Activated CD8-positive, alpha-beta T cell treated with anti-CD3 and anti-CD28 coated beads for 36 hours (primary cell): ENCODE measurements around the gene PARVB. TPM values are rescaled to one million over a fixed set of nuclear protein-coding genes. Genes with fewer than 3 reads are reported as not detected.
A peak's percentile ranks its signal among the peaks of the same experiment; 100 is the strongest.

Experiments used
- ATAC-seq: fragments of 200-7000 bp; cut with Tn5 transposase; one replicate; pipeline ENCODE4 v1.10.0; 2021; ENCODE audit warnings: mild to moderate bottlenecking, moderate library complexity
- CTCF ChIA-PET: fragments of 350-600 bp; sonication (Branson Sonifier 250); formaldehyde crosslinking; loops from one replicate; lab custom pipeline; 2021; ENCODE audit warnings: antibody characterized with exemption; lab: Charles Lee
- POLR2A ChIA-PET: fragments of 350-600 bp; sonication (Branson Sonifier 250); formaldehyde crosslinking; loops from one replicate; lab custom pipeline; 2021; ENCODE audit warnings: antibody characterized with exemption; lab: Charles Lee
- DNase-seq: peaks from one replicate; pipeline ENCODE4 v3.0.0-alpha.2; 2020
- H3K27ac Mint-ChIP-seq: one replicate; pipeline ENCODE4 v1.8.0; 2021; ENCODE audit warnings: mild to moderate bottlenecking, mixed read lengths
- H3K27me3 Mint-ChIP-seq: one replicate; pipeline ENCODE4 v1.8.0; 2021; ENCODE audit warnings: mixed read lengths
- H3K36me3 Mint-ChIP-seq: one replicate; pipeline ENCODE4 v1.8.0; 2021; ENCODE audit warnings: low read depth, mixed read lengths
- H3K4me1 Mint-ChIP-seq: one replicate; pipeline ENCODE4 v1.8.0; 2021; ENCODE audit warnings: low read depth, mixed read lengths
- H3K4me3 Mint-ChIP-seq: one replicate; pipeline ENCODE4 v1.8.0; 2021; ENCODE audit warnings: mild to moderate bottlenecking, moderate library complexity, mixed read lengths
- H3K9me3 Mint-ChIP-seq: one replicate; pipeline ENCODE4 v1.8.0; 2021; ENCODE audit warnings: mixed read lengths
- CTCF ChIP-seq: fragments of 200-600 bp; IDR thresholded peaks from one replicate; pipeline ENCODE4 v1.8.0; 2022; ENCODE audit warnings: antibody characterized with exemption, mild to moderate bottlenecking
- intact Hi-C: fragments of 100-400 bp; cut with micrococcal nuclease; formaldehyde crosslinking; loops from one replicate; pipeline ENCODE4 v1.10.0; 2022
- total RNA-seq, 2 experiments: library from RNA; stranded (reverse); gene quantifications; one replicate each; pipeline ENCODE4 v1.2.3, GENCODE V29; 2021

Gene PARVB
- total RNA-seq, 2 experiments from 2014 or later: 71.0 to 73.1 TPM

GRCh38 chr22:44030702-44031082, 6.6 kb downstream of the PARVB start:
- Mint-ChIP-seq H3K27me3 (peaks cover 2% of the 10 kb centered on the region), H3K36me3 (peaks cover 11% of the 10 kb centered on the region), H3K9me3 (no peaks in the 10 kb centered on the region), H3K4me1 (peaks cover 35% of the 10 kb centered on the region), H3K4me3 (no peak overlapping the region), H3K27ac (no peak overlapping the region)
- ChIA-PET CTCF (interaction anchor here (1.3 kb wide), 1 partner anchor 85 kb away, joined by 3 read pairs; no protein-coding TSS in a partner anchor), POLR2A (no interaction called here)
- DNase-seq (no peak), ATAC-seq (no peak)
- TF ChIP-seq CTCF: no peak
- intact Hi-C loops: no loop called here

GRCh38 chr22:44031158-44031952, 7.3 kb downstream of the PARVB start:
- Mint-ChIP-seq H3K4me3 (no peak overlapping the region), H3K4me1 (peaks cover 30% of the 10 kb centered on the region), H3K27ac (peak overlapping the region; percentile 39), H3K9me3 (no peaks in the 10 kb centered on the region), H3K27me3 (peaks cover 2% of the 10 kb centered on the region), H3K36me3 (peaks cover 10% of the 10 kb centered on the region)
- ATAC-seq (no peak), DNase-seq (peak; percentile 35)
- CTCF ChIA-PET: interaction anchor here (1.0 to 1.3 kb wide), 2 partner anchors 38 to 85 kb away, joined by 3 to 5 read pairs; no protein-coding TSS in a partner anchor
- no peak for TF ChIP-seq CTCF
- POLR2A ChIA-PET: no interaction called here
- intact Hi-C loops: no loop called here

GRCh38 chr22:44032126-44032730, 8.1 kb downstream of the PARVB start:
- Mint-ChIP-seq H3K4me1 (peaks cover 21% of the 10 kb centered on the region), H3K27me3 (no peaks in the 10 kb centered on the region), H3K27ac (no peak overlapping the region), H3K9me3 (no peaks in the 10 kb centered on the region), H3K4me3 (no peak overlapping the region), H3K36me3 (peaks cover 5% of the 10 kb centered on the region)
- intact Hi-C loops: no loop called here
- ChIA-PET POLR2A (interaction anchor here (1.2 kb wide), 1 partner anchor 8 kb away, joined by 4 read pairs; the partner anchor contains the start of gene PARVB), CTCF (interaction anchor here (1.0 to 1.6 kb wide), 4 partner anchors 39 to 86 kb away, joined by 3 to 11 read pairs (median 4); no protein-coding TSS in a partner anchor)
- no peak for DNase-seq
- TF ChIP-seq CTCF: no peak
- ATAC-seq: no peak

GRCh38 chr22:44033287-44033686, 9.2 kb downstream of the PARVB start:
- no peaks in the 10 kb centered on the region for H3K9me3 Mint-ChIP-seq
- no peak overlapping the region for H3K4me3 Mint-ChIP-seq
- H3K36me3 Mint-ChIP-seq: peaks cover 5% of the 10 kb centered on the region
- POLR2A ChIA-PET: interaction anchor here (1.2 kb wide), 1 partner anchor 10 kb away, joined by 4 read pairs; the partner anchor contains the start of gene PARVB
- TF ChIP-seq CTCF: no peak
- no peak overlapping the region for H3K27ac Mint-ChIP-seq
- CTCF ChIA-PET: interaction anchor here (1.3 to 1.6 kb wide), 2 partner anchors 40 to 48 kb away, joined by 3 to 11 read pairs; no protein-coding TSS in a partner anchor
- intact Hi-C loops: no loop called here
- no peak for ATAC-seq
- no peak for DNase-seq
- peaks cover 2% of the 10 kb centered on the region for H3K27me3 Mint-ChIP-seq
- H3K4me1 Mint-ChIP-seq: peaks cover 16% of the 10 kb centered on the region
